MM.1S (cell line): ENCODE results near the gene DIPK1C.

Experiments
- DNase-seq: peaks from one replicate; pipeline ENCODE4 v3.0.0-alpha.2; 2015
- H2AFZ ChIP-seq: fragments of 300-600 bp; sonication (generic); 2 replicates; pipeline ENCODE4 v1.6.0; 2016; ENCODE audit warnings: antibody characterized with exemption, low read length
- H3F3A ChIP-seq: fragments of 300-600 bp; sonication (generic); 2 replicates; pipeline ENCODE4 v1.6.1; 2016; ENCODE audit warnings: mild to moderate bottlenecking, antibody characterized with exemption, low read length, moderate library complexity, mixed read lengths; ENCODE audit not compliant: insufficient read depth
- H3K27ac ChIP-seq: fragments of 300-600 bp; sonication (generic); 2 replicates; pipeline ENCODE4 v1.5.1; 2016; ENCODE audit warnings: mild to moderate bottlenecking, low read length
- H3K27me3 ChIP-seq: fragments of 300-600 bp; sonication (generic); replicated peaks from 2 replicates; pipeline ENCODE4 v1.6.0; 2016; ENCODE audit warnings: low read length; ENCODE audit not compliant: insufficient read depth
- H3K36me3 ChIP-seq: fragments of 300-600 bp; sonication (generic); replicated peaks from 2 replicates; pipeline ENCODE4 v1.6.1; 2016; ENCODE audit warnings: mild to moderate bottlenecking, low read length, mixed read lengths; ENCODE audit not compliant: insufficient read depth
- H3K4me1 ChIP-seq: fragments of 300-600 bp; sonication (generic); 2 replicates; pipeline ENCODE4 v1.6.1; 2016; ENCODE audit warnings: low read length, mixed read lengths
- H3K4me2 ChIP-seq: fragments of 300-600 bp; sonication (generic); 2 replicates; pipeline ENCODE4 v1.6.0; 2016; ENCODE audit warnings: low read depth, low read length
- H3K4me3 ChIP-seq: fragments of 300-600 bp; sonication (generic); 2 replicates; pipeline ENCODE4 v1.5.1; 2016; ENCODE audit warnings: low read length, mixed read lengths
- H3K79me2 ChIP-seq: fragments of 300-600 bp; sonication (generic); 2 replicates; pipeline ENCODE4 v1.6.1; 2016; ENCODE audit warnings: mixed run types, low read length, mixed read lengths
- H3K9ac ChIP-seq: fragments of 300-600 bp; sonication (generic); 2 replicates; pipeline ENCODE4 v1.6.1; 2016; ENCODE audit warnings: low read length, mixed read lengths
- H3K9me2 ChIP-seq: fragments of 300-600 bp; sonication (generic); replicated peaks from 2 replicates; pipeline ENCODE4 v1.6.1; 2016; ENCODE audit warnings: mild to moderate bottlenecking, low read length, mixed read lengths; ENCODE audit not compliant: insufficient read depth
- H3K9me3 ChIP-seq: fragments of 300-600 bp; sonication (generic); replicated peaks from 2 replicates; pipeline ENCODE4 v1.6.1; 2016; ENCODE audit warnings: mild to moderate bottlenecking, low read length, mixed read lengths; ENCODE audit not compliant: insufficient read depth
- H4K20me1 ChIP-seq: fragments of 300-600 bp; sonication (generic); 2 replicates; pipeline ENCODE4 v1.6.1; 2016; ENCODE audit warnings: mild to moderate bottlenecking, low read length, moderate library complexity, mixed read lengths; ENCODE audit not compliant: insufficient read depth
- CTCF ChIP-seq: fragments of 300-600 bp; sonication (generic); IDR thresholded peaks from 2 replicates; pipeline ENCODE4 v1.5.1; 2016; ENCODE audit warnings: antibody characterized with exemption, low read length, mixed read lengths
- EZH2 ChIP-seq: fragments of 300-600 bp; sonication (generic); optimal IDR thresholded peaks from 2 replicates; pipeline ENCODE3; 2017; ENCODE audit warnings: low read depth, mild to moderate bottlenecking, antibody characterized with exemption, low read length, mixed read lengths
- EZH2phosphoT487 ChIP-seq: fragments of 300-600 bp; sonication (generic); IDR thresholded peaks from 2 replicates; pipeline ENCODE4 v1.6.1; 2018; ENCODE audit warnings: antibody characterized with exemption, low read length

Gene DIPK1C

GRCh38 chr18:74489676-74490075 is 32.6 kb upstream of the DIPK1C start:
- Histone ChIP-seq H3K27ac (no peak overlapping the region), H3K4me2 (no peak overlapping the region), H3K4me1 (peaks cover 12% of the 10 kb centered on the region), H4K20me1 (no peaks in the 10 kb centered on the region), H3K9me3 (no peaks in the 10 kb centered on the region), H3F3A (peaks cover 5% of the 10 kb centered on the region; the same call in 1 of the 2 replicates), H3K4me3 (no peak overlapping the region), H3K9me2 (no peaks in the 10 kb centered on the region), H2AFZ (no peak overlapping the region), H3K79me2 (no peaks in the 10 kb centered on the region), H3K36me3 (no peaks in the 10 kb centered on the region), H3K9ac (no peak overlapping the region), H3K27me3 (no peaks in the 10 kb centered on the region)
- DNase-seq, result no peak
- TF ChIP-seq EZH2 (no peak), EZH2phosphoT487 (no peak), CTCF (no peak)

GRCh38 chr18:74488864-74489263 is 31.8 kb upstream of the DIPK1C start:
- Histone ChIP-seq H3F3A (peaks cover 6% of the 10 kb centered on the region; the same call in 1 of the 2 replicates), H3K4me3 (no peak overlapping the region), H3K9me2 (no peaks in the 10 kb centered on the region), H3K27me3 (no peaks in the 10 kb centered on the region), H3K36me3 (no peaks in the 10 kb centered on the region), H3K9me3 (no peaks in the 10 kb centered on the region), H3K79me2 (no peaks in the 10 kb centered on the region), H2AFZ (no peak overlapping the region), H4K20me1 (no peaks in the 10 kb centered on the region), H3K27ac (no peak overlapping the region), H3K4me2 (no peak overlapping the region), H3K4me1 (peaks cover 16% of the 10 kb centered on the region), H3K9ac (no peak overlapping the region)
- no peak for TF ChIP-seq EZH2
- no peak for TF ChIP-seq EZH2phosphoT487
- no peak for TF ChIP-seq CTCF
- DNase-seq, result no peak

GRCh38 chr18:74488354-74488753 is 31.2 kb upstream of the DIPK1C start:
- H3K4me1 ChIP-seq, result peaks cover 16% of the 10 kb centered on the region
- no peak overlapping the region for H3K27ac ChIP-seq
- H3K27me3 ChIP-seq, result no peaks in the 10 kb centered on the region
- TF ChIP-seq CTCF (no peak), EZH2phosphoT487 (no peak), EZH2 (no peak)
- H3K4me2 ChIP-seq, result no peak overlapping the region
- no peak overlapping the region for H2AFZ ChIP-seq
- no peaks in the 10 kb centered on the region for H3K9me3 ChIP-seq
- H3K79me2 ChIP-seq, result no peaks in the 10 kb centered on the region
- peaks cover 6% of the 10 kb centered on the region; the same call in 1 of the 2 replicates for H3F3A ChIP-seq
- no peaks in the 10 kb centered on the region for H4K20me1 ChIP-seq
- H3K4me3 ChIP-seq, result no peak overlapping the region
- H3K36me3 ChIP-seq, result no peaks in the 10 kb centered on the region
- no peaks in the 10 kb centered on the region for H3K9me2 ChIP-seq
- DNase-seq, result no peak
- H3K9ac ChIP-seq, result no peak overlapping the region
